Astrocyte (in vitro differentiated cells and primary cell): Measurements from ENCODE around the gene MAP4K2. TPM values are rescaled to one million over a fixed set of nuclear protein-coding genes. Genes with fewer than 3 reads are reported as not detected.

Experiments
- DNase-seq: peaks from one replicate; pipeline ENCODE4 v3.0.0-alpha.2; 2010; ENCODE audit warnings: low read depth
- FAIRE-seq: peaks from 2 replicates; lab custom pipeline; 2011; peaks lifted over from hg19 to GRCh38; lab: Jason Lieb, UNC
- H2AFZ ChIP-seq: 2 replicates; pipeline ENCODE4 v1.6.0; 2012; ENCODE audit warnings: low read depth, low read length, inconsistent platforms
- H3K27ac ChIP-seq: 2 replicates; pipeline ENCODE4 v1.5.1; 2011; ENCODE audit warnings: low read depth, low read length, inconsistent platforms
- H3K27me3 ChIP-seq: 2 replicates; pipeline ENCODE4 v1.6.0; 2011; ENCODE audit warnings: low read length, inconsistent platforms; ENCODE audit not compliant: insufficient read depth
- H3K36me3 ChIP-seq: 2 replicates; pipeline ENCODE4 v1.5.1; 2011; ENCODE audit warnings: low read length, inconsistent platforms; ENCODE audit not compliant: insufficient read depth
- H3K4me1 ChIP-seq: 2 replicates; pipeline ENCODE4 v1.5.1; 2011; ENCODE audit warnings: low read length, inconsistent platforms; ENCODE audit not compliant: insufficient read depth
- H3K4me2 ChIP-seq: 2 replicates; pipeline ENCODE4 v1.6.0; 2012; ENCODE audit warnings: low read length, inconsistent platforms
- H3K4me3 ChIP-seq: 2 replicates; pipeline ENCODE4 v1.5.1; 2011; ENCODE audit warnings: low read depth, mild to moderate bottlenecking, low read length, inconsistent platforms; ENCODE audit not compliant: insufficient read depth
- H3K79me2 ChIP-seq: 2 replicates; pipeline ENCODE4 v1.6.0; 2012; ENCODE audit warnings: mild to moderate bottlenecking, low read length, inconsistent platforms; ENCODE audit not compliant: insufficient read depth
- H3K9ac ChIP-seq: 2 replicates; pipeline ENCODE4 v1.6.0; 2012; ENCODE audit warnings: mild to moderate bottlenecking, low read length, inconsistent platforms
- H3K9me3 ChIP-seq: 2 replicates; pipeline ENCODE4 v1.5.1; 2012; ENCODE audit warnings: low read depth, mild to moderate bottlenecking, low read length, inconsistent platforms; ENCODE audit not compliant: insufficient read depth
- H4K20me1 ChIP-seq: 2 replicates; pipeline ENCODE4 v1.6.0; 2012; ENCODE audit warnings: low read length, inconsistent platforms; ENCODE audit not compliant: insufficient read depth
- H3K27ac Mint-ChIP-seq: one replicate; pipeline ENCODE4 v1.8.0; 2021; ENCODE audit warnings: mild to moderate bottlenecking, mixed read lengths; ENCODE audit not compliant: unreplicated experiment
- H3K27me3 Mint-ChIP-seq: one replicate; pipeline ENCODE4 v1.8.0; 2021; ENCODE audit warnings: low read depth, mixed read lengths; ENCODE audit not compliant: unreplicated experiment
- H3K36me3 Mint-ChIP-seq: one replicate; pipeline ENCODE4 v1.8.0; 2021; ENCODE audit warnings: low read depth, mixed read lengths; ENCODE audit not compliant: unreplicated experiment
- H3K4me1 Mint-ChIP-seq: one replicate; pipeline ENCODE4 v1.8.0; 2021; ENCODE audit warnings: low read depth, mixed read lengths; ENCODE audit not compliant: unreplicated experiment
- H3K4me3 Mint-ChIP-seq: one replicate; pipeline ENCODE4 v1.8.0; 2021; ENCODE audit warnings: mild to moderate bottlenecking, moderate library complexity, mixed read lengths; ENCODE audit not compliant: unreplicated experiment
- H3K9me3 Mint-ChIP-seq: one replicate; pipeline ENCODE4 v1.8.0; 2021; ENCODE audit warnings: mild to moderate bottlenecking, mixed read lengths; ENCODE audit not compliant: unreplicated experiment
- CTCF ChIP-seq: IDR thresholded peaks from 2 replicates; pipeline ENCODE4 v1.5.1; 2011; ENCODE audit warnings: low read depth, mild to moderate bottlenecking, inconsistent platforms, low read length, moderate library complexity; ENCODE audit not compliant: insufficient read depth
- EZH2 ChIP-seq: IDR thresholded peaks from 2 replicates; pipeline ENCODE4 v1.6.1; 2012; ENCODE audit warnings: mild to moderate bottlenecking, low read length, inconsistent platforms; ENCODE audit not compliant: insufficient read depth
- total RNA-seq: library from RNA; stranded (reverse); gene quantifications from 2 replicates; pipeline ENCODE4 v1.2.1, GENCODE V29; 2021

MAP4K2 gene
- total RNA-seq, 1 donor from 2014 or later = 11.2 TPM

- H3K79me2 ChIP-seq = peaks cover 15% of the 10 kb centered on the region
- TF ChIP-seq CTCF (no peak), EZH2 (no peak)
- no peak overlapping the region for H3K9ac ChIP-seq
- H3K4me1 Mint-ChIP-seq = peaks cover 4% of the 10 kb centered on the region
- H3K9me3 Mint-ChIP-seq = no peaks in the 10 kb centered on the region
- H3K4me1 ChIP-seq = peaks cover 8% of the 10 kb centered on the region
- no peaks in the 10 kb centered on the region for H3K36me3 Mint-ChIP-seq
- DNase-seq (no peak), FAIRE-seq (no peak)
- H3K27ac ChIP-seq = no peak overlapping the region
- no peaks in the 10 kb centered on the region for H3K36me3 ChIP-seq
- no peak overlapping the region for H3K27ac Mint-ChIP-seq
- no peaks in the 10 kb centered on the region for H3K27me3 ChIP-seq
- H3K4me3 ChIP-seq = no peak overlapping the region
- no peak overlapping the region for H3K4me2 ChIP-seq
- peaks cover 5% of the 10 kb centered on the region for H3K27me3 Mint-ChIP-seq
- no peak overlapping the region for H3K4me3 Mint-ChIP-seq
- no peaks in the 10 kb centered on the region for H3K9me3 ChIP-seq
- H4K20me1 ChIP-seq = no peaks in the 10 kb centered on the region
- H2AFZ ChIP-seq = no peak overlapping the region
Measured at GRCh38 chr11:64813826-64814225, 10.8 kb upstream of the MAP4K2 start.

GRCh38 chr11:64810891-64811272 lies 7.9 kb upstream of the MAP4K2 start:
- no peaks in the 10 kb centered on the region for H3K27me3 Mint-ChIP-seq
- Histone ChIP-seq H3K9ac (no peak overlapping the region), H3K4me2 (peak overlapping the region; percentile 96), H3K4me3 (peak overlapping the region; percentile 82), H3K4me1 (peaks cover 8% of the 10 kb centered on the region), H3K27me3 (no peaks in the 10 kb centered on the region), H2AFZ (peak overlapping the region; percentile 88), H3K9me3 (no peaks in the 10 kb centered on the region), H3K27ac (no peak overlapping the region), H3K36me3 (no peaks in the 10 kb centered on the region), H3K79me2 (peaks cover 17% of the 10 kb centered on the region), H4K20me1 (peaks cover 13% of the 10 kb centered on the region)
- H3K9me3 Mint-ChIP-seq = no peaks in the 10 kb centered on the region
- no peak for FAIRE-seq
- peak overlapping the region; percentile 93 for H3K4me3 Mint-ChIP-seq
- TF ChIP-seq CTCF = no peak
- no peak for TF ChIP-seq EZH2
- no peak overlapping the region for H3K27ac Mint-ChIP-seq
- H3K4me1 Mint-ChIP-seq = peaks cover 4% of the 10 kb centered on the region
- peaks cover 4% of the 10 kb centered on the region for H3K36me3 Mint-ChIP-seq
- no peak for DNase-seq

- no peak for FAIRE-seq
- Mint-ChIP-seq H3K4me1 (peaks cover 4% of the 10 kb centered on the region), H3K27ac (peak within 1 kb of the TSS; percentile 72)
Measured at GRCh38 chr11:64810271-64810890, 7.4 kb upstream of the MAP4K2 start, which contains the start of gene MEN1. MEN1 (minus strand) TSS chr11:64810551; CDS start chr11:64810109, 442 bp downstream.

More at GRCh38 chr11:64810271-64810890, 7.4 kb upstream of the MAP4K2 start, which contains the start of gene MEN1:
- Histone ChIP-seq H2AFZ (peak within 1 kb of the TSS; percentile 88), H3K4me1 (peaks cover 8% of the 10 kb centered on the region), H3K27ac (no peak within 1 kb of the TSS), H4K20me1 (peaks cover 13% of the 10 kb centered on the region), H3K4me2 (peak within 1 kb of the TSS; percentile 96), H3K79me2 (peaks cover 17% of the 10 kb centered on the region), H3K9ac (peak within 1 kb of the TSS; percentile 91), H3K27me3 (no peaks in the 10 kb centered on the region), H3K9me3 (no peaks in the 10 kb centered on the region), H3K36me3 (no peaks in the 10 kb centered on the region), H3K4me3 (peak within 1 kb of the TSS; percentile 82)
- H3K4me3 Mint-ChIP-seq = peak within 1 kb of the TSS; percentile 93
- H3K27me3 Mint-ChIP-seq = no peaks in the 10 kb centered on the region
- no peaks in the 10 kb centered on the region for H3K9me3 Mint-ChIP-seq
- peaks cover 4% of the 10 kb centered on the region for H3K36me3 Mint-ChIP-seq
- TF ChIP-seq EZH2 (no peak), CTCF (no peak)
- peak; percentile 89 for DNase-seq
